Epithelial cell of esophagus (primary cell): ENCODE results near the gene LRTM2.

Experiments
- DNase-seq: peaks from one replicate; pipeline ENCODE4 v3.0.0; 2010; ENCODE audit warnings: low read depth
- H3K4me3 ChIP-seq: 2 replicates; pipeline ENCODE4 v1.5.1; 2011; ENCODE audit warnings: mild to moderate bottlenecking, low read length, control low read depth
- TF ChIP-seq, protein P1 (sequence below): IDR thresholded peaks from 2 replicates; pipeline ENCODE4 v1.5.1; 2011; ENCODE audit warnings: low read depth, mild to moderate bottlenecking, low read length, control low read depth, inconsistent platforms; ENCODE audit not compliant: insufficient read depth; ENCODE audit errors: missing control alignments

LRTM2 gene

DNA sequence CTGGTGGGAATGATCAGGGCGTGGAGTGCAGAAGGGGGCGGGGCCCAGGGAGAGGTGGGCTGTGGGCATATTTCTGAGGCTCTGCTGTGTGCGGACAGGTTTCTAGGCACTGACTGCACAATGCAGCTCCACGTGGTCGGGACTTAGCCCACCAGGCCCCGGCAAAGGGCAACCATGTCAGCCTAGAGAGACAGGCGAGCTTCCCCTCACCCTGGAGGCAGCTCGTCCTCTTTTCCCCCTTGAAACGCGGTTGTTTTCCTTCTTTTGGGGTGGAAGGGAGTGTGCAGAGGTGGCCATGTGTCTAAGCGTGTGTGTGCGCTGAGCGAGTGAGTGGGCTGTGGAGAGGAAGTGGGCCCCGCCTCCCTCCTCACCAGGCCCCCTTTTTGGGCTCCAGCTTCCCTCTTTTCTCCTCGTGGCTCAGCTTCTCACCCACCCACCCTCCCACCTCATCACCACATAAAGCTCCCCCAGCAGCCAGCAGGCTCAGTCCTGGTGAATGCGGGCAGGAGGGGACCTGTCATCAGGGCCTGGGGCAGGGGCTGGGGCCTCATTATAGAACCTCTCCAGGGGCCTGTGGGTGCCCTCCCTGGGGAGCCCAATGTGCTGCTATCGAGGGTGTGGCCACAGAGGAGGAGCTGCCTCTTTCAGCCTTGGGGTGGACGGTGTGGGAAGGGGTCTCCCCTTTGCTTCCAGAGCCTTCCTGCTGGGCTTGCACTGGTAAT is 22.0 kb downstream of the LRTM2 start:
- TF ChIP-seq, protein P1, sequence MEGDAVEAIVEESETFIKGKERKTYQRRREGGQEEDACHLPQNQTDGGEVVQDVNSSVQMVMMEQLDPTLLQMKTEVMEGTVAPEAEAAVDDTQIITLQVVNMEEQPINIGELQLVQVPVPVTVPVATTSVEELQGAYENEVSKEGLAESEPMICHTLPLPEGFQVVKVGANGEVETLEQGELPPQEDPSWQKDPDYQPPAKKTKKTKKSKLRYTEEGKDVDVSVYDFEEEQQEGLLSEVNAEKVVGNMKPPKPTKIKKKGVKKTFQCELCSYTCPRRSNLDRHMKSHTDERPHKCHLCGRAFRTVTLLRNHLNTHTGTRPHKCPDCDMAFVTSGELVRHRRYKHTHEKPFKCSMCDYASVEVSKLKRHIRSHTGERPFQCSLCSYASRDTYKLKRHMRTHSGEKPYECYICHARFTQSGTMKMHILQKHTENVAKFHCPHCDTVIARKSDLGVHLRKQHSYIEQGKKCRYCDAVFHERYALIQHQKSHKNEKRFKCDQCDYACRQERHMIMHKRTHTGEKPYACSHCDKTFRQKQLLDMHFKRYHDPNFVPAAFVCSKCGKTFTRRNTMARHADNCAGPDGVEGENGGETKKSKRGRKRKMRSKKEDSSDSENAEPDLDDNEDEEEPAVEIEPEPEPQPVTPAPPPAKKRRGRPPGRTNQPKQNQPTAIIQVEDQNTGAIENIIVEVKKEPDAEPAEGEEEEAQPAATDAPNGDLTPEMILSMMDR, result no peak
- DNase-seq, result no peak
- H3K4me3 ChIP-seq, result no peak overlapping the region

DNA sequence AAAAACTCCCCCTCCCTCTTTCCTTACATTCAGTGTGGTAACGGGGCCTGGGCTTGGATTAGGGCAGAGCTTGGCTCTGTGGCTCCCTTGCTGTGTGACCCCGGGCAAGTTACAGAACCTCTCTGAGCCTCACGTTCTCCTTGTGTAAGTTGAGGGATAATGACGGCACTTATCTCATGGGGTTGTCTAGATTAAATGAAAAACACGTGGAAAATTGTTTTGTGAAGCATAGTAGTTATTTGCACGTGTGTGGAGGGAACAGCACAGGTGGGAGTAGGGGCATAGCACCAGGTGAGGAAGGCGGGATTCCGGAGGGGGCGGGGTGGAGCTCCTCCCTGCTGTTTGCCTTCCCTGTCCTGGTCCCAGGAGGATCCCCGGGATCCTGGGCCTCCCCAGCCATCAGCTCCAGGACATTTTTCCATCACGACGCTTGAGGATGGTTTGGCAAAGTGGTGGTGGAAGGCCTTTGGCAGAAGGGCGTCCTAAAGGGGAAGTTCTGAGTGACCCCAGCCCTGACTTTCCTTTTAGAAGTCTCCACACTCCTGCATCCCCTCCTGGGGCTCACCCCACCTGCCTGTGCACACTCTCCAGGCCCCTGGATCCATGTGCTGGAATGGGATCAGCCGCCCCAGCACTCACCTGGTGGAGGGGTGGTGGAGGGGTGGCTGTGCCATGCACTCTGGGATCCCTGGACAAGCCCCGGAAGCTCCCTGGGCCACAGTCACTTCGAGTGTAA is 22.7 kb downstream of the LRTM2 start:
- no peak overlapping the region for H3K4me3 ChIP-seq
- TF ChIP-seq, protein P1, result no peak
- no peak for DNase-seq

DNA sequence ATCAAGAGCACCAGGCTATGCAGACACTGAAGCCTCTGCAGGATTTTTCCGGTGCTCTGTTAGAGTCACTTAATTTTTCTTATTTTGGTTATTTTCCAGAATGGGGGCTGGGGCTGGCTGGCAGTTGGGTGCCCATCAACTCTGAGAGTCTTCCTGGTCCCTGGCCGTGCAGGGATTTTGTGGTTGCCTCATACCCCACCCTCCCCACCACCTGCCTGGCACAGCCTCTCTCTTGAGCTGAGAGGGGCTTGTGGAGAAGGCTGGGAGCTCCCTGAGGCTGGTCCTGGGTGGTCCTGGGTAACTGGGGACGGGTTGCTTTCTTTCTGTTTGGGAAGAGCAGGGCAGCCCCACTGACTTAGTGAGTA is 23.3 kb downstream of the LRTM2 start:
- no peak for DNase-seq
- H3K4me3 ChIP-seq, result no peak overlapping the region
- TF ChIP-seq, protein P1, result no peak

DNA sequence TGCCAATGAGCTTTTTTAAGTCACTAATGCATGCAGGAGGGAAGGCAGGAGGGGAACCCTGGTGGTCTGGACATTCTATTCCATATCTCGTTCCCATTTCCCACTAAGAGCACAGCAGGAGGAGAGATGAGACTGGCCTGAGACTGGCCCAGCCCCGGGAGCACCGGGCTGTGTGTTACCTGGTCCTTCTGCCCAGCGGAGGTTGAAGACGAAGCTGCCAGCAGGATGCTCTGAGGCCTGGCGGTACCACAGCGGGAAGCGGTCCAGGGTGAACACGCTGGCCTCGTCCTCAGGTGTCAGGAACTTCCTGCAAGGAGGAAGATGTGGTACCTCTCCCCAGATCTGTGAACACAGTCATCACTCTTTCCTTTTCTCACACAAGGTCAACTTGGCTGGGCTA is 23.9 kb downstream of the LRTM2 start:
- no peak overlapping the region for H3K4me3 ChIP-seq
- TF ChIP-seq, protein P1, result no peak
- no peak for DNase-seq

DNA sequence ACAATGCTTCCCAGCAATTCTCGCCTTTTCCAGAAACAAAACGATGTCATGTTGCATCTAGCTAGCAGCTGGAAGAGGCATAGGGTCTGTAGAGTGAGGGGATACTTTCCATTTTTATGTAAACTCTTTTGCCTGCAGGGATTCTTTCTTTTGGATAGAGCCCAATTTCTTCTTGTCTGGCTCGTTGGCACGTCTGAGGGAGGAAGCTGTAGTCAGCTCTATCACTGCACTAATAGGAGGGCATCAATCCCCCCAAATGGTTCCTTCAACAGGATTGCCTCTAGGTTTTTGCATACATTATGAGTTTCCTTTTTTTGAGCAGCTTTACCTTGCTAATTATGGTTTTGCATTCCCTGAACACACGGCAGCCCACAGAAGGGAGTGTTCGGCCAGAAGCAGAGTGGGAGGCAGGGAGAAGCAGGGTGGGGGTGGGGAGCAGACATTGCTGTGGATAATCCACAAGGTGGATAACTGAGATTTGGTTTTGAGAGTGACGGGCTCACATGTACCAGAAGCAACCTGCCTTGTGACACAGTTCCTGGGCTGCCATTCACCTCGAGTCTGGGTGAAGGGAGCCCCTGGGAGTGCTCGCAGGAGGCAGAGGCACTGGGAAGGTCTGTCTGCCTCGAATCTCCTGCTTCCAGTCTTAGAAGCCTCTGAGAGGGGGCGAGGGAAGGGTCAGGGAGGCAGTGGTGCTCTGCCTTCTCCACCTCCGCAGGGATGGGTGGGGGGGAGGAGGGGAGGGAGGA is 24.5 kb downstream of the LRTM2 start:
- no peak for DNase-seq
- TF ChIP-seq, protein P1, result no peak

DNA sequence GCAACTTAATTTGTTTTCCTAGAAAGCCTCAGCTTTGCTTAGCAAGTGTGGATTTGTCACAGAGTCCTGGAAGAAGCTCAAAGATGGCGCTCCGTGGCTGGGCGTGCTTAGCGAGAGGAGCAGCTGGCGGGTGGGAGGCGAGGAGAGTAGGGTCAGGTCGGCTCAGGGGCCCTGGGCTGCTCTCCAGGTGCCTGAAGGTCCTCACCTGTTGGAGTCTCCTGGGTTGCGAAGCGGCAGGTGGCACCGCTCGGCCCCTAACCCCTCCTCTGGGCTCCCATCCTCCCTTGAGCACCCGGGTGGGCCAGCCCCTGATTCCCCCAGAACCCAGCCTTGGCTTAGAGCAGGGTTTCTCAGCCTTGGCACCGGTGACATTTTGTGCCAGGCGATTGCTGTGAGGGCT is 25.1 kb downstream of the LRTM2 start:
- H3K4me3 ChIP-seq, result no peak overlapping the region
- DNase-seq, result no peak
- TF ChIP-seq, protein P1, result no peak

More for the DNA sequence above, 24.5 kb downstream of the LRTM2 start:
- H3K4me3 ChIP-seq, result no peak overlapping the region
